HFFc6 (cell line): ENCODE data around the gene COL25A1. TPM values are rescaled to one million over a fixed set of nuclear protein-coding genes. Genes with fewer than 3 reads are reported as not detected.

ENCODE experiments used
- DNase-seq: peaks from one replicate; pipeline ENCODE4 v3.0.0-alpha.2; 2018
- H3K27ac Mint-ChIP-seq: 2 replicates; pipeline ENCODE4 v1.8.0; 2020; ENCODE audit warnings: mild to moderate bottlenecking, mixed read lengths
- H3K27me3 Mint-ChIP-seq: 2 replicates; pipeline ENCODE4 v1.8.0; 2021; ENCODE audit warnings: mild to moderate bottlenecking, moderate library complexity, mixed read lengths; ENCODE audit not compliant: insufficient read depth
- H3K36me3 Mint-ChIP-seq: 2 replicates; pipeline ENCODE4 v1.8.0; 2021; ENCODE audit warnings: low read depth, mixed read lengths
- H3K4me1 Mint-ChIP-seq: 2 replicates; pipeline ENCODE4 v1.8.0; 2020; ENCODE audit warnings: low read depth, mixed read lengths
- H3K4me3 Mint-ChIP-seq: 2 replicates; pipeline ENCODE4 v1.8.0; 2020; ENCODE audit warnings: mild to moderate bottlenecking, moderate library complexity, mixed read lengths
- H3K9me3 Mint-ChIP-seq: 2 replicates; pipeline ENCODE4 v1.8.0; 2020; ENCODE audit warnings: mild to moderate bottlenecking, mixed read lengths
- CTCF ChIP-seq: fragments of 200-600 bp; sonication (generic); IDR thresholded peaks from 2 replicates; pipeline ENCODE4 v1.5.0; 2021; ENCODE audit warnings: antibody characterized with exemption, mild to moderate bottlenecking
- total RNA-seq, 6 experiments: library from RNA; stranded (reverse); fragmentation: NEBNext Ultra II Directional; extraction: Animal tissue kit (Norgen Biotek cat#: 25700); gene quantifications; 2 replicates in 1 of 6; 3 replicates in 5 of 6; pipeline ENCODE4 v1.2.3, GENCODE V29; 2021

Gene COL25A1
- total RNA-seq, 6 experiments from 2014 or later = not detected

- Mint-ChIP-seq H3K27me3 (no peaks in the 10 kb centered on the region; the same call in 1 of the 2 replicates), H3K36me3 (no peaks in the 10 kb centered on the region), H3K4me1 (no peaks in the 10 kb centered on the region), H3K4me3 (no peak overlapping the region), H3K27ac (no peak overlapping the region), H3K9me3 (no peaks in the 10 kb centered on the region)
- no peak for TF ChIP-seq CTCF
- no peak for DNase-seq
Measured at GRCh38 chr4:109233570-109233969, 68.9 kb downstream of the COL25A1 start.

GRCh38 chr4:109232681-109233080 lies 69.8 kb downstream of the COL25A1 start:
- H3K36me3 Mint-ChIP-seq = no peaks in the 10 kb centered on the region
- no peak overlapping the region for H3K27ac Mint-ChIP-seq
- H3K4me1 Mint-ChIP-seq = no peaks in the 10 kb centered on the region
- no peak for DNase-seq
- TF ChIP-seq CTCF = no peak
- H3K27me3 Mint-ChIP-seq = no peaks in the 10 kb centered on the region; the same call in 1 of the 2 replicates
- no peaks in the 10 kb centered on the region for H3K9me3 Mint-ChIP-seq
- H3K4me3 Mint-ChIP-seq = no peak overlapping the region

GRCh38 chr4:109231331-109231730 lies 71.1 kb downstream of the COL25A1 start:
- no peak overlapping the region for H3K4me3 Mint-ChIP-seq
- H3K27me3 Mint-ChIP-seq = no peaks in the 10 kb centered on the region; the same call in 1 of the 2 replicates
- H3K4me1 Mint-ChIP-seq = no peaks in the 10 kb centered on the region
- DNase-seq = no peak
- no peak overlapping the region for H3K27ac Mint-ChIP-seq
- no peaks in the 10 kb centered on the region for H3K9me3 Mint-ChIP-seq
- no peaks in the 10 kb centered on the region for H3K36me3 Mint-ChIP-seq
- TF ChIP-seq CTCF = no peak

- no peak for DNase-seq
- Mint-ChIP-seq H3K27ac (no peak overlapping the region), H3K4me3 (no peak overlapping the region), H3K4me1 (no peaks in the 10 kb centered on the region), H3K36me3 (no peaks in the 10 kb centered on the region), H3K27me3 (no peaks in the 10 kb centered on the region; the same call in 1 of the 2 replicates), H3K9me3 (no peaks in the 10 kb centered on the region)
- no peak for TF ChIP-seq CTCF
Measured at GRCh38 chr4:109229028-109229427, 73.4 kb downstream of the COL25A1 start.

GRCh38 chr4:109218288-109218687 lies 84.2 kb downstream of the COL25A1 start:
- Mint-ChIP-seq H3K27me3 (no peaks in the 10 kb centered on the region), H3K9me3 (no peaks in the 10 kb centered on the region; the same call in 1 of the 2 replicates), H3K36me3 (no peaks in the 10 kb centered on the region), H3K4me1 (no peaks in the 10 kb centered on the region), H3K4me3 (no peak overlapping the region), H3K27ac (no peak overlapping the region)
- DNase-seq = no peak
- no peak for TF ChIP-seq CTCF
